ENCODE measurements around the gene KDM2B. TPM values are rescaled to one million over a fixed set of nuclear protein-coding genes. Genes with fewer than 3 reads are reported as not detected.
A peak's percentile ranks its signal among the peaks of the same experiment; 100 is the strongest.

The KDM2B gene
- total and polyA plus RNA-seq, 2 of the 8 experiments (the other 6 are each of a cell fraction or from before 2014, with no cell fraction given), result 111 to 162 TPM

GRCh38 chr12:121442028-121442948 lies 138.5 kb downstream of the KDM2B start:
- Histone ChIP-seq H3K36me3 (ENCODE audit: control insufficient read depth in 2 of 4, insufficient read depth in 4 of 4, low read length in 3 of 4) (peaks cover 28 to 62% (median 50%) of the 10 kb centered on the region in 4 experiments), H4K5ac (ENCODE audit: insufficient read length, low read depth, low read length) (no peak overlapping the region), H3K23me2 (ENCODE audit: low read depth, low read length) (no peaks in the 10 kb centered on the region), H3K27ac (ENCODE audit: low read depth, low read length) (no peak overlapping the region), H2BK120ac (replicated peaks; ENCODE audit: low read depth, low read length) (no peak overlapping the region), H4K91ac (replicated peaks; ENCODE audit: insufficient read length, low read length) (no peak overlapping the region), H3K56ac (replicated peaks; ENCODE audit: insufficient read length, low read depth, low read length) (no peak overlapping the region), H3K9ac (replicated peaks in 1 of 4; ENCODE audit: extremely low read depth in 1 of 4, low read depth in 3 of 4, low read length in 3 of 4) (no peak overlapping the region), H2AK5ac (ENCODE audit: low read depth, low read length) (no peak overlapping the region), H3K79me1 (ENCODE audit: low read depth, low read length) (peaks cover 5% of the 10 kb centered on the region), H4K20me1 (replicated peaks in 1 of 2; ENCODE audit: control insufficient read depth in 1 of 2, insufficient read depth in 2 of 2, low read length in 2 of 2) (peaks cover 18 to 23% of the 10 kb centered on the region in 2 experiments), H3K23ac (ENCODE audit: insufficient read length) (no peak overlapping the region), H3K4me3 (ENCODE audit: extremely low read depth in 1 of 4, insufficient read depth in 2 of 4, low read depth in 3 of 4, low read length in 4 of 4) (no peak overlapping the region), H3K4me1 (replicated peaks in 1 of 4; ENCODE audit: control insufficient read depth in 3 of 4, insufficient read depth in 4 of 4, low read length in 3 of 4) (peaks cover 0 to 2% (median 0%) of the 10 kb centered on the region in 4 experiments; a peak in 4 of 7 replicates), H3K79me2 (ENCODE audit: control insufficient read depth in 1 of 2, insufficient read depth in 2 of 2, low read length in 2 of 2) (0 out of 4 replicates have a peak, but pooled peaks cover 0 to 6% of the 10 kb centered on the region in 2 experiments), H3K4ac (replicated peaks; ENCODE audit: insufficient read length, low read depth, low read length) (no peak overlapping the region), H2BK12ac (ENCODE audit: low read depth, low read length) (no peak overlapping the region), H3K27me3 (replicated peaks in 1 of 4; ENCODE audit: control insufficient read depth in 3 of 4, extremely low read depth in 1 of 4, insufficient read depth in 3 of 4, low read length in 3 of 4) (no peaks in the 10 kb centered on the region), H3K4me2 (ENCODE audit: insufficient read depth in 1 of 2, low read depth in 2 of 2, low read length in 2 of 2) (no peak overlapping the region), H4K8ac (ENCODE audit: extremely low read depth, insufficient read depth, low read length) (peak overlapping the region; percentile 62), H3K9me3 (ENCODE audit: insufficient read depth in 2 of 2, low read depth in 1 of 2, low read length in 1 of 2) (no peaks in the 10 kb centered on the region), H3K14ac (ENCODE audit: insufficient read length) (no peak overlapping the region), H2BK20ac (ENCODE audit: low read length) (no peak overlapping the region), H2BK15ac (ENCODE audit: low read length) (no peak overlapping the region), H2AFZ (ENCODE audit: low read length) (no peak overlapping the region), H2BK5ac (ENCODE audit: low read depth, low read length) (0 out of 2 replicates have a peak overlapping the region, but pooled peaks have one; percentile 35), H3K18ac (ENCODE audit: extremely low read depth, low read length) (no peak overlapping the region)
- TF ChIP-seq YY1 (IDR thresholded peaks at IDR 0.05; ENCODE audit: low read depth, low read length) (no peak), RXRA (IDR thresholded peaks at IDR 0.05; ENCODE audit: insufficient read depth, low read depth, low read length) (no peak), POLR2AphosphoS5 (IDR thresholded peaks at IDR 0.05; ENCODE audit: low read depth, low read length) (peak; percentile 30; the same call in 1 of the 2 replicates), NANOG (IDR thresholded peaks at IDR 0.05; ENCODE audit: insufficient read depth, low read depth, low read length, poor library complexity, severe bottlenecking) (no peak), RFX5 (IDR thresholded peaks at IDR 0.05; ENCODE audit: borderline replicate concordance, low read depth, low read length) (no peak)
- WGBS, 2 experiments (ENCODE audit: extremely low coverage in 1 of 2, insufficient coverage in 1 of 2, insufficient read length in 1 of 2, insufficient replicate concordance in 2 of 2, low coverage in 1 of 2, low lambda C conversion rate in 2 of 2, missing lambda C conversion rate in 1 of 2), result 95% methylated on average over 28 of the region's 68 CpGs; no CpG with 5 or more reads in 1 of the 2 experiments
- DNase-seq (ENCODE audit: low read depth in 1 of 2, low spot score in 2 of 2) (no peak), FAIRE-seq (no peak)
- POLR2A ChIA-PET (ENCODE audit: partially characterized antibody), result interaction anchor here (0.7 to 1.9 kb wide), 7 partner anchors 10 to 106 kb away, joined by 3 to 8 read pairs (median 4); no protein-coding TSS in a partner anchor
- CTCF ChIA-PET (ENCODE audit: partially characterized antibody), result interaction anchor here (0.5 to 7.0 kb wide), 42 partner anchors 7 to 1362 kb away, joined by 3 to 129 read pairs (median 4); partner anchors contain the start of genes ANAPC5 and RNF34
